Measurements from ENCODE around the gene FBXL3.

Gene FBXL3

GRCh38 chr13:77038907-77039480, 12.0 kb upstream of the FBXL3 start:
- no peak for TF ChIP-seq ZNF274 (IDR thresholded peaks at IDR 0.05; ENCODE audit: low read depth, low read length)
- H3K4me3 ChIP-seq (ENCODE audit: low read length), result no peak overlapping the region

- no peak for TF ChIP-seq ZNF274 (IDR thresholded peaks at IDR 0.05; ENCODE audit: low read depth, low read length)
- no peak overlapping the region for H3K4me3 ChIP-seq (ENCODE audit: low read length)
Measured at GRCh38 chr13:77036279-77036678, 9.3 kb upstream of the FBXL3 start.

- TF ChIP-seq ZNF274 (IDR thresholded peaks at IDR 0.05; ENCODE audit: low read depth, low read length), result no peak
- no peak overlapping the region for H3K4me3 ChIP-seq (ENCODE audit: low read length)
Measured at GRCh38 chr13:77034881-77035280, 7.9 kb upstream of the FBXL3 start.

DNA sequence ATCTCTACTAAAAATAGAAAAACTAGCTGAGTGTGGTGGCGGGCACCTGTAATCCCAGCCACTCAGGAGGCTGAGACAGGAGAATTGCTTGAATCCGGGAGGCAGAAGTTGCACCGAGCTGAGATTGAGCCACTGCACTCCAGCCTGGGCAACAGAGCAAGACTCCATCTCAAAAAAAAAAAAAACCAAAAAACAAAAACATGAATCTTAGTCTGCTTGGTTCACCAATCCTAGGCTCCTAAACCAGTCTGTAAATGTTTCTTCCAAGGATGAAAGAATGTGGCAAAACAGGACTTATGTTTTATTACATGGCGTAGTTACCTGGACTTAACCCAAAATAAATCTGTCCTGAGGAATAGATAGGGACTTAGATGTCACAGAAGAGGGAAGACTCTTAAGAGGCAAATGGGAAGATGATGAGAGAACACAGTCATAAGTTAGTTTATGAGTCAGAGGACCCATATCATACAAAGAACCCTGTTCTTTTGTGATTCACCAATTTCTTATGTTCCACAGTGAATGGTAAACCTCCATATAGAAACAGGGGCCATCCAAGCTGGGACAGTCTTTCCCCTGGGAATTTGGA, 6.9 kb upstream of the FBXL3 start:
- no peak overlapping the region for H3K4me3 ChIP-seq (ENCODE audit: low read length)
- no peak for TF ChIP-seq ZNF274 (IDR thresholded peaks at IDR 0.05; ENCODE audit: low read depth, low read length)

- no peak for TF ChIP-seq ZNF274 (IDR thresholded peaks at IDR 0.05; ENCODE audit: low read depth, low read length)
- H3K4me3 ChIP-seq (ENCODE audit: low read length), result no peak overlapping the region
Measured at GRCh38 chr13:77031656-77032243, 4.8 kb upstream of the FBXL3 start.

- no peak overlapping the region for H3K4me3 ChIP-seq (ENCODE audit: low read length)
- TF ChIP-seq ZNF274 (IDR thresholded peaks at IDR 0.05; ENCODE audit: low read depth, low read length), result no peak
Measured at GRCh38 chr13:77029436-77029835, 2.5 kb upstream of the FBXL3 start.

DNA sequence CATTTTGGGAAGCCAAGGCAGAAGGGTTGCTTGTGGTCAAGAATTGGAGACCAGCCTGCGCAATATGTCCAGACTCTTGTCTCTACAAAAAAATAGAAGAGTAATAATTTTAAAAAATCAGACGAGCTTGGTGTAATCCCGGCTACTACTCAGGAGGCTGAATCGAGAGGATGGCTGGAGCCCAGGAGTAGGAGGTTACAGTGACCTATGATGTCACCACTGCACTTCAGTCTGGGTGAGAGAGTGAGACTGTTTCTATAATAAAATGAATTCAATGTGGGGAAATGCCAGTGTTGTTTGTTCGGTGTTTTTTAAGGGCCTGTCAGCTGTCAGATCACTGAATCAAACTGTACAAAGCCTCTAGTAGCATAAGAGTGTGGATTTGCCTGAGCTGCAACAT, 1.2 kb upstream of the FBXL3 start:
- no peak overlapping the region for H3K4me3 ChIP-seq (ENCODE audit: low read length)
- no peak for TF ChIP-seq ZNF274 (IDR thresholded peaks at IDR 0.05; ENCODE audit: low read depth, low read length)

GRCh38 chr13:77026255-77026860, 601 bp downstream of the FBXL3 start:
- TF ChIP-seq ZNF274 (IDR thresholded peaks at IDR 0.05; ENCODE audit: low read depth, low read length), result no peak
- peak overlapping the region; percentile 91 for H3K4me3 ChIP-seq (ENCODE audit: low read length)

GRCh38 chr13:77022341-77022740, 4.6 kb downstream of the FBXL3 start:
- TF ChIP-seq ZNF274 (IDR thresholded peaks at IDR 0.05; ENCODE audit: low read depth, low read length), result no peak
- H3K4me3 ChIP-seq (ENCODE audit: low read length), result no peak overlapping the region

DNA sequence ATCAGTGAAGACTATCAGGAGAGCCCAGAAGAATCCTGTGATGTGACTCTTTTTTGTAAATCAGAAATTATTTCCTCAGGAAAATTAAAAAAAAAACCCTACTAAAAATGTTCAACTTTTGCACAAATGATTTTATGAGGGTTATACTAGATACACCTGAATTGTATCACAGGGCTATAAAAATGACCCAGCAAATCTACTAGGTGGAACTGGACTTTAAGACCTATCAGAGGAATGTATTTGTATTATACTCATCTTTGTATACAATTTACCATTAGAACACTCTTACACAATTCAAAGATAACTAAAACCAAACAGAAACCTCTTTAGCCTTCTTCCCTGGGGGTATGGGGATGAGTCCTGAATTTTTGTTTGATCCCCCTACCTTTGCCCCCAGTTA, 7.2 kb downstream of the FBXL3 start:
- TF ChIP-seq ZNF274 (IDR thresholded peaks at IDR 0.05; ENCODE audit: low read depth, low read length), result no peak
- no peak overlapping the region for H3K4me3 ChIP-seq (ENCODE audit: low read length)

DNA sequence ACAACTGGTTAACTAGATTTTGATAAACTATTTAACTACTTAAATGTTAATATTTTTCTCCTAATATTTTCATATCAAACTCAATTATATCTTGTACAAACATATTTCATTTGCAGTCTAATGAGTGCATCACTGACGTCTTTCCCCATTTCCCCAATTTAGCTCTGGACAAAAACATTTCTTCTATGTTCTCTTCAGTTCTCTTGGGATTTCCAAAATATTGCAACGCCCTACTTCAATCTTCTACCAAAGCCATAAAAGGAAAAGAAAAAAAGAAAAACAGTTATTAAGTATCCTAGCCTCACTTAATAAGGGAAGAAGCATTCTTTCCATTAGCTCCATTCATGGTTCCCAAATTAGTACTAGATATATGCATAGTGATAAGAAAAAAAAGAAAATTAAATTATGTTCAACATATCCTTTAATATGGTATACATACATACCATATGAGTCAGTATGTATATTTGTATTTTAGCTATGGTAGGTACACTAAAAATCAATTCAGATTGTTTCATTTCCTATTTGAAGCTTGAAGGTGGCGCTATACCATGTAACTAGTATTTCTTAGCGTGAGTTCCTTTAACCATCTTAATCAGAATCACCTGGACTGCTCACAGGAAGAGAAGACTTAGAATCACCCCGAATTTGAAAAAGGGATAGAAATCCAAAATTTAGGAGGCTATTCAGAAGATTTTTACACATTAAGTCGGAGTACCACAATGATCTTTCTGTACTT, 9.9 kb downstream of the FBXL3 start:
- TF ChIP-seq ZNF274 (IDR thresholded peaks at IDR 0.05; ENCODE audit: low read depth, low read length), result no peak
- H3K4me3 ChIP-seq (ENCODE audit: low read length), result no peak overlapping the region

GRCh38 chr13:77016251-77016812, 10.6 kb downstream of the FBXL3 start:
- no peak for TF ChIP-seq ZNF274 (IDR thresholded peaks at IDR 0.05; ENCODE audit: low read depth, low read length)

DNA sequence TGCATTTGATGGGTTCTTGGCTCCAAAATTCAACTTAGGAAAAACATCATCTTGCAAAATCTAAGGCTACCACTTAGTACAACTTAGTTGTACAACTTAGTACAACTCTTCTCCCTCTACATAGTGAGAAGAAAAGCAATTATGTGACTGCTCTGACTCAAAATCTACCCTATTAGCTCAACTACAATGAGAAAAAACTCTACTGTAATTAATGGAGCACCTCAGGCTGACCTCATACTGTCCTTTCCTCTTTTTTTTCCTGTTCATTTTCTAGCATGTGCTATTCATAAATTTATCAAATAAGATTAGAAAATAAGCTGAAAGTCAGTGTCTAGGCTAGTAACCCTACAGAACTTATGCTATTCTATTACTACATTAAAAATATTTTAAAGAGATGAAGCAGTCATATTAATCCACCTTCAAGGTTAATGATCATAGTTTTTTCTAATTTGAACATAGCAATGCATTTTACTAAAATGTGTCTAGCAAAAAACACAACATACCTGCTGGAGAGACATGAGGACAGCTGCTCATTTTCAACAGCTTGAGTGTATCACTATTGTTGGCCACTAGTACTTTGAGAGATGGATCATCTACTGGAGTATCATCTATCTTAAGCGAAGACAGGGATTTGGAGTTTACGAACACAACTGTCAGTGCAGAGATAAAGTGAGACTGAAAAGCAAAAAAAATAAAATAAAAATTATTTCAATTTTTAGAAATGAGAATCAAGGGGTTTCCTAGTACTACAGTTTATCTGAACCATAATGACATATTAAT, 11.9 kb downstream of the FBXL3 start:
- no peak overlapping the region for H3K4me3 ChIP-seq (ENCODE audit: low read length)
- no peak for TF ChIP-seq ZNF274 (IDR thresholded peaks at IDR 0.05; ENCODE audit: low read depth, low read length)

More at GRCh38 chr13:77016251-77016812, 10.6 kb downstream of the FBXL3 start:
- no peak overlapping the region for H3K4me3 ChIP-seq (ENCODE audit: low read length)

Measured in GM08714 (cell line).